Measurements from ENCODE around the gene PCBP3. TPM values are rescaled to one million over a fixed set of nuclear protein-coding genes. Genes with fewer than 3 reads are reported as not detected.
"Not testable (repeated sequence)": the region's sequence is repeated elsewhere in the genome, so short reads cannot be mapped to it uniquely, and the experiment has no call there.

The PCBP3 gene
- total RNA-seq, 4 donors from 2014 or later: 0.47 to 5.3 (median 1.0) TPM; not detected in 1

DNA sequence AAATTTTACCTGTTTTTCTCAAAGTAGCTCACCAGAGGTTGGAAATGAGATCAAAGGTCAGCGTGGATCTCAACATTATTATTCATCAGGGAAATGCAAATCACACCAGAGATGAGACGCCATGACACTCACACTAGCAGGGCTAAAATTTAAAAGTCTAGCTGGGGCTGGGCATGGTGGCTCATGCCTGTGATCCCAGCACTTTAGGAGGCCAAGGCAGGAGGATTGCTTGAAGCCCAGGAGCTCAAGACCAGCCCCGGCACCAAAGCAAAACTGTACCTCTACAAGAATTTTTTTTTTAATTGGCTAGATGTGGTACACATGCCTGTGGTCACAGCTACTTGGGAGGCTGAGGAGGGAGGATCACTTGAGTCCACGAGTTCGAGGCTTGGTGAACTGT lies 41.4 kb upstream of the PCBP3 start:
- no peak for DNase-seq
- 82 to 90% methylated on average over 5 of the region's 5 CpGs for WGBS, 2 donors
- Histone ChIP-seq H3K9me3 (peaks cover 0 to 19% (median 5%) of the 10 kb centered on the region in 3 donors), H3K4me1 (no peaks in the 10 kb centered on the region), H3K27ac (no peak overlapping the region), H3K4me3 (no peak overlapping the region), H3K36me3 (no peaks in the 10 kb centered on the region), H3K27me3 (peaks cover 0 to 33% (median 0%) of the 10 kb centered on the region in 4 donors)
- TF ChIP-seq POLR2A (IDR thresholded peaks at IDR 0.05) (no peak), CTCF (IDR thresholded peaks at IDR 0.05) (no peak)
- intact Hi-C loops (cut with DNase I): no loop called here

GRCh38 chr21:45603481-45603880 lies 40.0 kb upstream of the PCBP3 start:
- TF ChIP-seq POLR2A (IDR thresholded peaks at IDR 0.05) (no peak), CTCF (IDR thresholded peaks at IDR 0.05) (no peak)
- H3K4me1 ChIP-seq: no peaks in the 10 kb centered on the region
- no peak overlapping the region for H3K27ac ChIP-seq
- H3K36me3 ChIP-seq: no peaks in the 10 kb centered on the region
- intact Hi-C loops (cut with DNase I): no loop called here
- DNase-seq: no peak
- H3K27me3 ChIP-seq: peaks cover 0 to 36% (median 0%) of the 10 kb centered on the region in 4 donors
- H3K9me3 ChIP-seq: peaks cover 0 to 19% (median 5%) of the 10 kb centered on the region in 3 donors
- H3K4me3 ChIP-seq: no peak overlapping the region

DNA sequence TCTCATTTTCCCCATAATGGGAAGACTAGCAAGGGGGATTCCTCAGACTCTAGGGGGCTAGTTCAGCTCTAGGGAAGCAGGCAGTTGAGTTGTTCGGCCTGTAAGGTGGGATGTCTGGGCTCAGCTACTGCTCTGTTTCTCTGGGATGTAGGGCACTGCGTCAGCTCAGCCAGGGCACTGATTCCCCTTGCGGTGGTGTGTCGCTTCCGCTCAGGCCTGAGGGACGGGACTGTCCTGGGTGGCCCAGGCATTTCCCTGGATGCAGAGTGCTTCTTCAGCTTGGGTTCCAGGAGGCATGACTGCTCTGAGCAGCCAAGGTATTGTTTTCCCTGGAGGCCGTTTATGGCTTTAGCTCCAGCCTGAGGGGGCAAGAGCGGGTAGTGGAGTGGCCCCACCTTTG lies 38.8 kb upstream of the PCBP3 start:
- H3K4me3 ChIP-seq; intact Hi-C loops (cut with DNase I); H3K4me1 ChIP-seq; DNase-seq; H3K27ac ChIP-seq; H3K36me3 ChIP-seq: not testable (repeated sequence)
- peaks cover 0 to 39% (median 0%) of the 10 kb centered on the region in 4 donors for H3K27me3 ChIP-seq
- WGBS, 2 donors: 100% methylated on average over 1 to 2 of the region's 8 CpGs
- H3K9me3 ChIP-seq: peaks cover 0 to 19% (median 5%) of the 10 kb centered on the region in 3 donors

- Histone ChIP-seq H3K27ac (no peak overlapping the region), H3K4me1 (no peaks in the 10 kb centered on the region), H3K36me3 (no peaks in the 10 kb centered on the region), H3K4me3 (no peak overlapping the region), H3K27me3 (peaks cover 0 to 62% (median 0%) of the 10 kb centered on the region in 4 donors), H3K9me3 (peaks cover 0 to 19% (median 5%) of the 10 kb centered on the region in 3 donors)
- WGBS, 2 donors: 54 to 65% methylated on average over 18 to 22 of the region's 23 CpGs
- DNase-seq: no peak
- intact Hi-C loops (cut with DNase I): no loop called here
- TF ChIP-seq POLR2A (IDR thresholded peaks at IDR 0.05) (no peak), CTCF (IDR thresholded peaks at IDR 0.05) (no peak)
Measured at GRCh38 chr21:45607021-45607908, 36.3 kb upstream of the PCBP3 start.

DNA sequence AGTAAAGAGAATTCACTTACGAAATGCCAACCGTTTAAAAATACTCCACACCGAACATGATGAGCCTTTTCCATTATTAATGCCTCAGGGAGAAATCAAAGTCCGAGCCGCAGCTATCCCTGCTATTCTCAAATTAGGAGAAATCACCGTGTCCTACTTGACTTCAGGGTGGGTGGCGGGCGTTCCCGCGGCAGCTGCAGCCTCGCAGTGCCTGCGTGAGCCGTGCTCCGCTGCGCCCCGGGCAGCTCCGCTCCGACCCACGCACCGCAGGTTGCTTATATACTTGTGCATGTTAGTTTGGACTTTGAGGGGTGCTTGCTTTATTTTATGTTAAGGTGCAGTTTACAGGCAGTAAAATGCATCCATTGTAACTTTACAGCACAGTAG lies 35.6 kb upstream of the PCBP3 start:
- Histone ChIP-seq H3K9me3 (peaks cover 0 to 18% (median 5%) of the 10 kb centered on the region in 3 donors), H3K36me3 (no peaks in the 10 kb centered on the region), H3K27me3 (peaks cover 0 to 68% (median 0%) of the 10 kb centered on the region in 4 donors), H3K27ac (no peak overlapping the region), H3K4me3 (no peak overlapping the region), H3K4me1 (no peaks in the 10 kb centered on the region)
- intact Hi-C loops (cut with DNase I): no loop called here
- TF ChIP-seq POLR2A (IDR thresholded peaks at IDR 0.05) (no peak), CTCF (IDR thresholded peaks at IDR 0.05) (no peak)
- DNase-seq: no peak
- WGBS, 2 donors: 80 to 84% methylated on average over 20 of the region's 20 CpGs

DNA sequence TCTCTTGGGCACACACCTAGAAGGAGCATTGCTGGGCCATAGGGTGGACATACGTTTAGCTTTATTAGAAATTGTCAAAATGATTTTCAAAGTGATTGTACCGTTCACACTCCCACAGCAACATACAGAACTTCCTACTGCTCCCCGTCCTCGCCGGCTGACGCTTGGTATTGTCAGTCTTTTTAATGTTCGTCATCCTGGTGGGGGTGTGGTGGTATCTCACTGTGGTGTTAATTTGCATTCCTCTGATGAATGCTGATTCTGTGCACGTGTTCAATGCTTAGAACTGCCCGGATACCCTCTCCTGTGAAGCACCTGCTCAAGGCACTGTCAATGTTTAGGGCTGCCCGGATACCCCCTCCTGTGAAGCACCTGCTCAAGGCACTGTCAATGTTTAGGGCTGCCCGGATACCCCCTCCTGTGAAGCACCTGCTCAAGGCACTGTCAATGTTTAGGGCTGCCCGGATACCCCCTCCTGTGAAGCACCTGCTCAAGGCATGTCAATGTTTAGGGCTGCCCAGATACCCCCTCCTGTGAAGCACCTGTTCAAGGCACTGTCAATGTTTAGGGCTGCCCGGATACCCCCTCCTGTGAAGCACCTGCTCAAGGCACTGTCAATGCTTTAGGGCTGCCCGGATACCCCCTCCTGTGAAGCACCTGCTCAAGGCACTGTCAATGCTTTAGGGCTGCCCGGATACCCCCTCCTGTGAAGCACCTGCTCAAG lies 34.6 kb upstream of the PCBP3 start:
- H3K27ac ChIP-seq; intact Hi-C loops (cut with DNase I); DNase-seq; H3K36me3 ChIP-seq; H3K4me3 ChIP-seq; H3K9me3 ChIP-seq; H3K4me1 ChIP-seq: not testable (repeated sequence)
- WGBS, 2 donors: 64 to 69% methylated on average over 10 to 13 of the region's 15 CpGs
- H3K27me3 ChIP-seq: peaks cover 0 to 77% (median 0%) of the 10 kb centered on the region in 4 donors

DNA sequence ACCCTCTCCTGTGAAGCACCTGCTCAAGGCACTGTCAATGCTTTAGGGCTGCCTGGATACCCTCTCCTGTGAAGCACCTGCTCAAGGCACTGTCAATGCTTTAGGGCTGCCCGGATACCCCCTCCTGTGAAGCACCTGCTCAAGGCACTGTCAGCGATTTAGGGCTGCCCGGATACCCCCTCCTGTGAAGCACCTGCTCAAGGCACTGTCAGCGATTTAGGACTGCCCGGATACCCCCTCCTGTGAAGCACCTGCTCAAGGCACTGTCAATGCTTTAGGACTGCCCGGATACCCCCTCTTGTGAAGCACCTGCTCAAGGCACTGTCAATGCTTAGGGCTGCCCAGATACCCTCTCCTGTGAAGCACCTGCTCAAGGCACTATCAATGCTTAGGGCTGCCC lies 33.9 kb upstream of the PCBP3 start:
- intact Hi-C loops (cut with DNase I); H3K36me3 ChIP-seq; H3K9me3 ChIP-seq; DNase-seq; H3K4me3 ChIP-seq; H3K4me1 ChIP-seq; H3K27ac ChIP-seq: not testable (repeated sequence)
- peaks cover 0 to 80% (median 0%) of the 10 kb centered on the region in 4 donors for H3K27me3 ChIP-seq
- WGBS, 2 donors: 80 to 100% methylated on average over 1 of the region's 6 CpGs
